HG03066 (cell line): Measurements from ENCODE around the gene KCNK5.

Source experiments
- ATAC-seq: cut with Tn5 transposase; IDR thresholded peaks from one replicate; pipeline ENCODE4 v1.9.1; 2021; ENCODE audit warnings: low read depth; ENCODE audit not compliant: unreplicated experiment

Gene KCNK5

DNA sequence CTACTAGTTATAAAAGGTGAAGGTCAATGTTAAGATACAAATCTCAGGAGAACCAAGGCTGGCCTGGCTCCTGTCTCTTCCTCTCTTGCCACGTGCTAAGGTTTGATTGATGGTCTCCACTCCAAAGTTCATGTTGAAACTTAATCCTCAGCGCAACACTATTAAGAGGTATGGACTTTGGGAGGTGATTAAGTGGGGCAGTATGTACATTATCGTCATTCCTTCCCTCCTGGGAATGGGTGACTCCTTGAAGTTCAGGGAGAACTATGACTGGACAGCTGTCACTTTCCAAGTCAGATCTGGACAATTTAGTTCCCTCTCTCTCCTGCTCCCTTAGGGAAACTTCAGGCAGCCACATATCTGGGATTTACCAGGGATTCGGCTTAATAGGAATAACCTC, 50.5 kb downstream of the KCNK5 start:
- ATAC-seq, result no peak

DNA sequence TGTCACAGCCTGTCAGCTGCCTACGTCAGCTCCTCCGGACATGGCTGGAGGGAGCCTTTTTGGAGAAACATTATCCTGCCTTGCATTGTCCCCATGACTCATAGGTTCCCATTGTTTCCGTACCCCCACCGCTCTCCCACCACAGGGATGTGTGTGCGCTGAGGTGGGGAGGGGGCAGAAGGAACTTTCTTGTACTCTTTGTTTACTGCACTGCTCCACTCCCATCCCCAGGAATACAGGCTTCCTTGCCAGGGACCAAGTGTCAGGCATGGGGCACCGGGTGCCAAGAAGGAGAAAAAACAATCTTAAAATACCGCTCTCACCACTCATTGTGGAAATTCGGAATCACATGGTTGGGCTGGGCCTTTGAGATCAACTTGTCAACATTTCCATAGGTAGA, 51.0 kb downstream of the KCNK5 start:
- no peak for ATAC-seq

GRCh38 chr6:39177130-39177529, 52.1 kb downstream of the KCNK5 start:
- no peak for ATAC-seq

- no peak for ATAC-seq
Observed at GRCh38 chr6:39173270-39173669, 56.0 kb downstream of the KCNK5 start.

- ATAC-seq, result no peak
Observed at GRCh38 chr6:39172377-39172757, 56.9 kb downstream of the KCNK5 start.

- ATAC-seq, result no peak
Observed at GRCh38 chr6:39171489-39172376, 57.5 kb downstream of the KCNK5 start.

GRCh38 chr6:39170860-39171259, 58.4 kb downstream of the KCNK5 start:
- ATAC-seq, result no peak

- no peak for ATAC-seq
Observed at GRCh38 chr6:39170389-39170788, 58.9 kb downstream of the KCNK5 start.

DNA sequence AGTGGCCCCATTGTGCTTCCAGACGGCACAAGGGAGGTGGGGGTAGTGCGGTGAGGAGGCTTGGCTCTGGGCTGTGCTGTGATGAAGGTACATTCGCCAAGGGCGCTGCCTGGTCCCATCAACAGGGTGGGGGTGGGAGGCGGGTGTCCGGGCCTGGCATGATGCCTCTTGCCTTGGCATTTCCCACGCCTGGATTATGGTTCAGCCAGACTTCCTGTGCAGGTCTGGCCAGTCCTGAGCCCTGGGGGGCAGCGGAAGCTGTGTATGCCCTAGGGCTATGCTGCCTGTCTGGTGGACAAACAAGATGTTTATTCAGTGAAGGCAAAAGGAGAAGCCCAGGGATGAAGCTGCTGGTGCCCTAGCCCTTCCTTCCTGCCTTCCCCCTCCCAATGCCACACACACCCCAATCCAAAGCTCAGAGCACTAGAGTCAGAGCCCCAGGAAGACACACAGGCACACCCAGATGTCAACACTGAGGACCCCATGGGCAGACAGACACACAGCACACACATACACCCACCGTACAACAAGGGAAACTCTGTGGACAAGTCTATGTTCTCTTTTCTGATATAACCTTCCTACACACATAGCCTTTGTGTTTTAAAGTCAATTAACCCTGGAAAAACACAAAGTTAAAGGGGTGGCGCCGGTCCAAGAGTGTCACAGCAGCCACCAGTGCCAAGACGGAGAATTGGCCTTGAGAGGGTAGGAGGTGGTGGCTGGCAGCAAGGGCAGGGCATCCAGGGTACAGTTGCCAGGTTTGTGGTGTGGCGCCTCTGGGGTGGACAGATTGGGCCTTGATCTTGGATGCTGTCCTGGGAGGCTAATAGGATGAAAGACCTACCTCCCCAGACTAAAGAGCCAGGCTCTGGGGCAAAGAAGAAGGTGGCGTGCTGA, 59.6 kb downstream of the KCNK5 start:
- ATAC-seq, result no peak

GRCh38 chr6:39167866-39168625, 61.2 kb downstream of the KCNK5 start:
- ATAC-seq, result no peak

DNA sequence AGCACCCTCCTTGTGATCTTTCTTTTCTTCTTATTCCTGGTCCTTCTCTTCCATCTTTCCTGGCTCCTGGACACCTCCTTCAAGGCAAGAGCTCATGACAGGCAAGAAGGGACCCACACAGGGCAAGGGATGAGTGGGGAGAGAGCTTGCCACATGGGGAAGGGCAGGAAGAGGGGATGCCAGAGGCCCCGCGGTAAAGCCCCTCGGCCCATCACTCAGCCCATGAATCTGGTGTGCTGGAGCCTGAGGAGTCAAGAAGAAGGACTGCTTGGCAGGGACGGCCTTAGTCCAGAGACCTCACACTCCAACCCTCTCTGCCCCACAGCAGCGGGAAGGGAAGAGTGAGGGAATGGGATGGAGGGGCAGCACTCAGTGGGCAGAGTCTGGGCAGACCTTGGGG, 62.0 kb downstream of the KCNK5 start:
- ATAC-seq, result no peak

DNA sequence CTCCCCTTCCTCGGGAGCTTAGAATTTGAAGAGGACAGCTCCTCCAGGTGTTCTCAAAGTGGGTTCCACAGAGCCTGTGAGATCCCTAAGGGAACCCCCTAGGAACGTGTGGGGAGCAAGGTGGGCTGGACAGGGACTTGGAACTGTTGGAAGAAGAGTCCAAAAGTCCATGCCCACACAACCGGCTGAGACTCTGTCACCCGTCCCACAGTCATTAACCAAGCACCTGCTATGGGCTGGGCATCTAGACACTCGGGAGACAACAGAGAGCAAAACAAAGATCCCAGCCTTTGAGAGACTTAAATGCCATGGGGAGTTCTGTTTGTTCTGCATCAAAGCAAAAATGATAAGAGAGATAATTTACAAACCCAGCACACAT, 62.4 kb downstream of the KCNK5 start:
- no peak for ATAC-seq

DNA sequence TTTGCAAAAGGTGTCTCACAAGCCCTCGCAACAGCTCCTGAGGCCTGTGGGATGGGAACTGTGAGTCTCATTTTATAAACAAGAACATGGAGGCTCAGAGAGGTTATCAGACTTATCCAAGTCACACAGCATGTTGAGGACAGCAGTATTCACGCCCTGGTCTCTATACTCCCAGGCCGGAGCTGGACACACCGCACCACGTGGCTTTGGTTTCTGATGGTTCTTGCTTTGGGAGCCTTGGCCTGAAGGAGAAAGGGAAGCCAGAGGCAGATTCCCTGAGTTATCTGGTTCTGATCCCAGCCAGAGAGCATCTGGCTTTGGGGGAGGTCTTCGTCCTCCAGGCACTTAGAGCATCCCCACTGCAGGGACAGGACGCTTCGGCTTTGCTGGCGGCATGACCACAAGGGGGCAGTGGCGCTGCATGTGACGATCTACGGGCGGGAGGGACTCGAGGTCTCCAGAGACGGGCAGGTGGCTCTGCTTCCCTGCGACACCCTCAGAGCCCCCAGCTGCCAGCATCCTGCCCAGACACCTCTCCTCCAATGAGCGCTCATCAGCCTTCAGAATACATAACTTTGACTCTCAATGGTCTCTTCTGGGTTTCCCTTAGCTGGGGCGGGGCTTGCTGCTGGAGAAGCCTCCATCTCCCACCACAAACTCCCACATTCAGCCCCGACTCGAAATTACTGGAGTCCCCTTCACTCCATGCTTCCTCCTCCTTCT, 62.9 kb downstream of the KCNK5 start:
- no peak for ATAC-seq

- ATAC-seq, result no peak
Observed at GRCh38 chr6:39157511-39157910, 71.8 kb downstream of the KCNK5 start.

- no peak for ATAC-seq
Observed at GRCh38 chr6:39156801-39157200, 72.5 kb downstream of the KCNK5 start.

- no peak for ATAC-seq
Observed at GRCh38 chr6:39154705-39155104, 74.6 kb downstream of the KCNK5 start.

- ATAC-seq, result no peak
Observed at GRCh38 chr6:39153766-39154397, 75.4 kb downstream of the KCNK5 start.

- ATAC-seq, result no peak
Observed at GRCh38 chr6:39152262-39152661, 77.0 kb downstream of the KCNK5 start.

GRCh38 chr6:39151211-39151610, 78.1 kb downstream of the KCNK5 start:
- ATAC-seq, result no peak
